ENCODE results near the gene ETFRF1.

ETFRF1 gene

DNA sequence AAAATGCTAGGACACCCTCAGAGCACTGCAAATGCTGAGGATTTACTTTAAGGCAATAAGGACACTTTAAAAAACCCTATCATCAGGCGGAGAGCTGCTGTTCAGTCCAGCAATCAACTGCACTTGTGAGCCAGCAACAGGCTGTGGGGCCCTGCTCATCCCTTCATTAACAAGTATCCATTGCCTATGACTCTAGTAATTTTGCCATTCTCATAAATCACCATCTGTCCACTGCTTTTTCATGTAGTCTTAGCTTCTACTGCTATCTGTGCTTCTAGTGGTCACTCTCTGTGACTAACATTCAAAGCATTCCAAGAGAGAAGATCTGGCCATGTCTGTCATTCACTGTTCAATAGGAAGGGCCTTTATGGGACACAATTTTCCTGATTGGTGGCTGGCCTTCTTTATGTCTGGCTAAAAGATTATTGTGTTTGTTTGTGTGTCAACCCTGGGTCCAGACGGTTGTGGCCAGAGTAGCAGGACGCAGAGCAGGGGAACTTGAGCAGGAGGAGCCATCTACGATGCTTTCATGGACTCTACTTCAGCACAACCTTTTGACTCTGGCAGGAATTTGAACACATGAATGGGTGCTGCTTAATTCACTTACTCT lies 59.3 kb downstream of the ETFRF1 start:
- H3K36me3 ChIP-seq (ENCODE audit: insufficient read depth, low read length), result no peaks in the 10 kb centered on the region
- H3K27ac ChIP-seq (ENCODE audit: low read depth, low read length, poor library complexity, severe bottlenecking), result no peak overlapping the region
- H2AFZ ChIP-seq (ENCODE audit: low read length), result no peak overlapping the region

More for the DNA sequence above, 59.3 kb downstream of the ETFRF1 start:
- peaks cover 29% of the 10 kb centered on the region for H3K4me1 ChIP-seq (ENCODE audit: insufficient read depth, low read length, severe bottlenecking)
- TF ChIP-seq, protein P1, sequence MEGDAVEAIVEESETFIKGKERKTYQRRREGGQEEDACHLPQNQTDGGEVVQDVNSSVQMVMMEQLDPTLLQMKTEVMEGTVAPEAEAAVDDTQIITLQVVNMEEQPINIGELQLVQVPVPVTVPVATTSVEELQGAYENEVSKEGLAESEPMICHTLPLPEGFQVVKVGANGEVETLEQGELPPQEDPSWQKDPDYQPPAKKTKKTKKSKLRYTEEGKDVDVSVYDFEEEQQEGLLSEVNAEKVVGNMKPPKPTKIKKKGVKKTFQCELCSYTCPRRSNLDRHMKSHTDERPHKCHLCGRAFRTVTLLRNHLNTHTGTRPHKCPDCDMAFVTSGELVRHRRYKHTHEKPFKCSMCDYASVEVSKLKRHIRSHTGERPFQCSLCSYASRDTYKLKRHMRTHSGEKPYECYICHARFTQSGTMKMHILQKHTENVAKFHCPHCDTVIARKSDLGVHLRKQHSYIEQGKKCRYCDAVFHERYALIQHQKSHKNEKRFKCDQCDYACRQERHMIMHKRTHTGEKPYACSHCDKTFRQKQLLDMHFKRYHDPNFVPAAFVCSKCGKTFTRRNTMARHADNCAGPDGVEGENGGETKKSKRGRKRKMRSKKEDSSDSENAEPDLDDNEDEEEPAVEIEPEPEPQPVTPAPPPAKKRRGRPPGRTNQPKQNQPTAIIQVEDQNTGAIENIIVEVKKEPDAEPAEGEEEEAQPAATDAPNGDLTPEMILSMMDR (IDR thresholded peaks at IDR 0.05; ENCODE audit: low read length), result no peak
- TF ChIP-seq EZH2 (IDR thresholded peaks at IDR 0.05; ENCODE audit: borderline replicate concordance, low read length), result no peak
- H3K9me2 ChIP-seq (ENCODE audit: low read depth, low read length), result no peaks in the 10 kb centered on the region
- H3K4me2 ChIP-seq (ENCODE audit: low read length), result no peak overlapping the region
- no peak overlapping the region for H3K4me3 ChIP-seq (ENCODE audit: low read depth, low read length, poor library complexity, severe bottlenecking)
- H3K9ac ChIP-seq (ENCODE audit: low read length), result no peak overlapping the region
- no peaks in the 10 kb centered on the region for H3K9me3 ChIP-seq (ENCODE audit: low read length)
- H3K27me3 ChIP-seq (ENCODE audit: insufficient read depth, low read length), result no peaks in the 10 kb centered on the region
- no peaks in the 10 kb centered on the region for H4K20me1 ChIP-seq (ENCODE audit: insufficient read depth, low read length)
- H3F3A ChIP-seq (ENCODE audit: insufficient read depth, low read length), result no peaks in the 10 kb centered on the region
- H3K79me2 ChIP-seq (ENCODE audit: insufficient read depth, low read length), result peaks cover 4% of the 10 kb centered on the region
